Sigmoid colon (tissue), 7 donors: ENCODE data around the gene TLDC2. TPM values are rescaled to one million over a fixed set of nuclear protein-coding genes. Genes with fewer than 3 reads are reported as not detected.

ENCODE experiments used
- DNase-seq: peaks from one replicate; pipeline ENCODE4 v3.0.0-alpha.2; 2019
- H3K27ac ChIP-seq, 4 donors: fragments of 200-600 bp; sonication (generic); one replicate each; pipeline ENCODE4 v1.5.1; 2016 to 2019; ENCODE audit warnings: mild to moderate bottlenecking in 1 of 4
- H3K27me3 ChIP-seq, 3 donors: fragments of 200-600 bp; sonication (generic); one replicate each; pipeline ENCODE4 v1.5.1; 2019; ENCODE audit warnings: mild to moderate bottlenecking in 1 of 3
- H3K36me3 ChIP-seq, 4 donors: fragments of 200-600 bp; sonication (generic); one replicate each; pipeline ENCODE4 v1.5.1; 2016 to 2019
- H3K4me1 ChIP-seq, 4 donors: fragments of 200-600 bp; sonication (generic); one replicate each; pipeline ENCODE4 v1.5.1; 2017 to 2019
- H3K4me3 ChIP-seq, 4 donors: fragments of 200-600 bp; sonication (generic); one replicate each; pipeline ENCODE4 v1.5.1; 2017 to 2019; ENCODE audit warnings: mild to moderate bottlenecking in 2 of 4, moderate library complexity in 1 of 4
- H3K9me3 ChIP-seq, 4 donors: fragments of 200-600 bp in 3 of 4; sonication (generic) in 3 of 4; one replicate each; pipeline versions ENCODE4 v1.5.1 to v1.6.1; 2013 to 2019
- EP300 ChIP-seq, 4 donors: sonication (generic); formaldehyde crosslinking; IDR thresholded peaks; one replicate each; pipeline ENCODE4 v1.6.1; 2017; ENCODE audit warnings: antibody characterized with exemption in 4 of 4
- POLR2A ChIP-seq, 2 donors: fragments of 450-650 bp; IDR thresholded peaks; one replicate each; pipeline ENCODE4 v1.6.1; 2016; ENCODE audit warnings: antibody characterized with exemption in 2 of 2, mild to moderate bottlenecking in 2 of 2, moderate library complexity in 2 of 2
- POLR2AphosphoS5 ChIP-seq, 4 donors: sonication (generic); formaldehyde crosslinking; IDR thresholded peaks; one replicate each; pipeline ENCODE4 v1.6.1; 2017; ENCODE audit warnings: antibody characterized with exemption in 4 of 4
- WGBS, 2 donors: extraction: QIAGEN DNeasy Blood & Tissue Kit; methylation state at CpG; one replicate each; pipeline ENCODE4 v1.1.7; 2013; 5-methylcytosine and 5-hydroxymethylcytosine counted together
- intact Hi-C: fragments of 100-400 bp; cut with DNase I; formaldehyde crosslinking; loops from one replicate; pipeline ENCODE4 v1.15.1; 2023
- polyA plus RNA-seq, 3 donors: library from polyadenylated mRNA; stranded (reverse); fragments of 200-250 nt; gene quantifications; one replicate each; pipeline ENCODE4 v1.2.3, GENCODE V29; 2013
- total RNA-seq, 4 donors: library from RNA; depleted of rRNA; stranded (reverse); fragments of >200 nt; gene quantifications; one replicate each; pipeline ENCODE4 v1.1.0, GENCODE V29; 2016
- TF ChIP-seq, protein P1 (sequence below), 4 experiments: fragments of 450-650 bp in 3 of 4; fragments of 200-600 bp in 1 of 4; IDR thresholded peaks; one replicate each; pipeline ENCODE4 v1.5.1; 2016 to 2019; ENCODE audit warnings: antibody characterized with exemption in 4 of 4, mild to moderate bottlenecking in 3 of 4, moderate library complexity in 2 of 4
- donor health status: healthy with polysubstance abuse.
- donor health status: Bipolar disorder and iron deficiency.
- donor health status: healthy.

TLDC2 gene
- total and polyA plus RNA-seq, 7 donors, result 0.36 to 25.8 (median 19.4) TPM; not detected in 3

- peaks cover 0 to 71% (median 70%) of the 10 kb centered on the region in 4 donors for H3K4me1 ChIP-seq
Measured at GRCh38 chr20:36860811-36861624, 14.9 kb upstream of the TLDC2 start.

GRCh38 chr20:36861625-36861874 is 14.4 kb upstream of the TLDC2 start:
- DNase-seq, result peak; percentile 89
- TF ChIP-seq, protein P1, sequence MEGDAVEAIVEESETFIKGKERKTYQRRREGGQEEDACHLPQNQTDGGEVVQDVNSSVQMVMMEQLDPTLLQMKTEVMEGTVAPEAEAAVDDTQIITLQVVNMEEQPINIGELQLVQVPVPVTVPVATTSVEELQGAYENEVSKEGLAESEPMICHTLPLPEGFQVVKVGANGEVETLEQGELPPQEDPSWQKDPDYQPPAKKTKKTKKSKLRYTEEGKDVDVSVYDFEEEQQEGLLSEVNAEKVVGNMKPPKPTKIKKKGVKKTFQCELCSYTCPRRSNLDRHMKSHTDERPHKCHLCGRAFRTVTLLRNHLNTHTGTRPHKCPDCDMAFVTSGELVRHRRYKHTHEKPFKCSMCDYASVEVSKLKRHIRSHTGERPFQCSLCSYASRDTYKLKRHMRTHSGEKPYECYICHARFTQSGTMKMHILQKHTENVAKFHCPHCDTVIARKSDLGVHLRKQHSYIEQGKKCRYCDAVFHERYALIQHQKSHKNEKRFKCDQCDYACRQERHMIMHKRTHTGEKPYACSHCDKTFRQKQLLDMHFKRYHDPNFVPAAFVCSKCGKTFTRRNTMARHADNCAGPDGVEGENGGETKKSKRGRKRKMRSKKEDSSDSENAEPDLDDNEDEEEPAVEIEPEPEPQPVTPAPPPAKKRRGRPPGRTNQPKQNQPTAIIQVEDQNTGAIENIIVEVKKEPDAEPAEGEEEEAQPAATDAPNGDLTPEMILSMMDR (IDR thresholded peaks at IDR 0.05), result no peak
- TF ChIP-seq POLR2A (IDR thresholded peaks at IDR 0.05), result no peak
- no peak for TF ChIP-seq EP300 (IDR thresholded peaks at IDR 0.05)
- no peak for TF ChIP-seq POLR2AphosphoS5 (IDR thresholded peaks at IDR 0.05)
- no peaks in the 10 kb centered on the region for H3K36me3 ChIP-seq
- 71 to 75% methylated on average over 7 of the region's 7 CpGs for WGBS, 2 donors
- intact Hi-C loops, result loop anchor here (5.0 to 10.0 kb wide), 5 partner anchors 47 to 397 kb away; partner anchors contain the start of genes DSN1, NDRG3 and RAB5IF
- H3K4me3 ChIP-seq, result peak overlapping the region; percentile 65 to 82 (median 73)
- H3K4me1 ChIP-seq, result peaks cover 0 to 65% (median 65%) of the 10 kb centered on the region in 4 donors
- H3K27me3 ChIP-seq, result no peaks in the 10 kb centered on the region
- H3K9me3 ChIP-seq, result no peaks in the 10 kb centered on the region
- peak overlapping the region; percentile 96 to 99 (median 98) for H3K27ac ChIP-seq

More at GRCh38 chr20:36860811-36861624, 14.9 kb upstream of the TLDC2 start:
- DNase-seq, result no peak
- intact Hi-C loops, result loop anchor here (5.0 to 10.0 kb wide), 5 partner anchors 46 to 396 kb away; partner anchors contain the start of genes DSN1, NDRG3 and RAB5IF
- H3K27me3 ChIP-seq, result no peaks in the 10 kb centered on the region
- TF ChIP-seq POLR2AphosphoS5 (IDR thresholded peaks at IDR 0.05) (peak in 2 of 4 donors; percentile 23 to 37), POLR2A (IDR thresholded peaks at IDR 0.05) (no peak)
- peak overlapping the region; percentile 96 to 99 (median 98) for H3K27ac ChIP-seq
- WGBS, 2 donors, result 87 to 89% methylated on average over 14 of the region's 14 CpGs
- H3K4me3 ChIP-seq, result peak overlapping the region in 3 of 4 donors; percentile 69 to 82 (median 77)
- no peaks in the 10 kb centered on the region for H3K36me3 ChIP-seq
- no peaks in the 10 kb centered on the region for H3K9me3 ChIP-seq

GRCh38 chr20:36861875-36862801 is 13.8 kb upstream of the TLDC2 start:
- peak; percentile 85 to 95 (median 90) for TF ChIP-seq POLR2AphosphoS5 (IDR thresholded peaks at IDR 0.05)
- peak; percentile 71 to 87 for TF ChIP-seq POLR2A (IDR thresholded peaks at IDR 0.05)
- TF ChIP-seq, protein P1 (IDR thresholded peaks at IDR 0.05), result no peak
- TF ChIP-seq EP300 (IDR thresholded peaks at IDR 0.05), result peak in 1 of 4 donors; percentile 26
- Histone ChIP-seq H3K27ac (peak overlapping the region; percentile 96 to 99 (median 98)), H3K4me3 (peak overlapping the region; percentile 65 to 82 (median 73)), H3K4me1 (peaks cover 0 to 59% (median 59%) of the 10 kb centered on the region in 4 donors), H3K9me3 (no peaks in the 10 kb centered on the region), H3K27me3 (no peaks in the 10 kb centered on the region), H3K36me3 (no peaks in the 10 kb centered on the region)
- 34 to 47% methylated on average over 45 of the region's 45 CpGs for WGBS, 2 donors
- intact Hi-C loops, result loop anchor here (1.0 to 10.0 kb wide), 7 partner anchors 15 to 397 kb away; partner anchors contain the start of genes DSN1, NDRG3 and RAB5IF
- peak; percentile 98 for DNase-seq

DNA sequence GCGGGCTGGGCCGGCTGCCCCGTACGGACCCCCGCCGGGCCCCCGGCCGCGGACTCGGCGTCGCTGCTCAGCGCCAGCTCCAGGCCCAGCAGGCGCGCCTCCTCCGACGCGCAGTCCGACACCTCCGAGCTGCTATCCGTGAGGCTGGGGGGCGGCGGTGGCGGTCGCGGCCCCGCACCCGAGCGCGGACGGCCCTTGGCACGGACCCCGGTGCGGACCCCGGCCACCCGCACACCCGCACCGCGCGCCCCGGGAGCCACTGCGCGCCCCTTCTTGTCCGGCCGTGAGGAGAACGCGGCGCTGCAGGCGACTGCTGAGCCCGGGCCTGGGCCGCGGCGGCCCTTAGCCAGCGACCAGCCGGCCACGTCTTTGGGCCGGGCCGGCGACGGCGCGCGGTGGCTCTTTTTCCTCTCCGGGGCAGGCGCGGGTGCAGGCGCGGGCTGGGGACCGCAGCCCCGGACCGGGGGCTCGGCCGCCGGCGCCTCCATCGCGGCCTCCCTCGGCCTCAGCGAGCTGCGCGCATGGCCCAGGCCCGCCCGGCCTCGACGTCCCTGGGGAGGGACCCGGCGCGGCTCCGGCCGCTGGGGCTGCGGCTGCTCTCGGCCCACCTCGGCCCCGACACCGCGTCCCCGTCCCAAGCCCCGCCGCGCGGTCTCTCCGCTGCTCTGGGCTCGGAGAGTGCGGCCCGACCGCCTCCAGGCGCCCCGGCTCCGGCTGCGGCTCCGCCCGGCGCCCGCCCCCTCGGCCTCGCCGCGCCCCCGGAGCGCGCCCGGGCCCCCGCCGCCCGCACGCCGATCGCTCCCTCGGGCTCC is 12.9 kb upstream of the TLDC2 start:
- WGBS, 2 donors, result 1 to 2% methylated on average over 129 of the region's 129 CpGs
- intact Hi-C loops, result loop anchor here (1.0 to 10.0 kb wide), 7 partner anchors 16 to 398 kb away; partner anchors contain the start of genes DSN1, NDRG3 and RAB5IF
- Histone ChIP-seq H3K27me3 (no peaks in the 10 kb centered on the region), H3K27ac (peak overlapping the region; percentile 96 to 99 (median 98)), H3K36me3 (no peaks in the 10 kb centered on the region), H3K4me1 (peaks cover 0 to 50% (median 50%) of the 10 kb centered on the region in 4 donors), H3K4me3 (peak overlapping the region; percentile 65 to 82 (median 73)), H3K9me3 (no peaks in the 10 kb centered on the region)
- TF ChIP-seq POLR2AphosphoS5 (IDR thresholded peaks at IDR 0.05), result peak in 2 of 4 donors; percentile 80 to 85
- TF ChIP-seq EP300 (IDR thresholded peaks at IDR 0.05), result no peak
- DNase-seq, result no peak
